HL-60 (cell line): ENCODE measurements around the gene PSG1.

Experiments
- CTCF ChIP-seq: IDR thresholded peaks from one replicate; pipeline ENCODE4 v1.5.1; 2011; ENCODE audit warnings: low read length, control low read depth, inconsistent platforms; ENCODE audit not compliant: insufficient read depth
- TF ChIP-seq, protein P1 (sequence below): IDR thresholded peaks from 2 replicates; pipeline ENCODE4 v1.6.1; 2012; ENCODE audit warnings: low read depth; ENCODE audit not compliant: insufficient replicate concordance

DNA sequence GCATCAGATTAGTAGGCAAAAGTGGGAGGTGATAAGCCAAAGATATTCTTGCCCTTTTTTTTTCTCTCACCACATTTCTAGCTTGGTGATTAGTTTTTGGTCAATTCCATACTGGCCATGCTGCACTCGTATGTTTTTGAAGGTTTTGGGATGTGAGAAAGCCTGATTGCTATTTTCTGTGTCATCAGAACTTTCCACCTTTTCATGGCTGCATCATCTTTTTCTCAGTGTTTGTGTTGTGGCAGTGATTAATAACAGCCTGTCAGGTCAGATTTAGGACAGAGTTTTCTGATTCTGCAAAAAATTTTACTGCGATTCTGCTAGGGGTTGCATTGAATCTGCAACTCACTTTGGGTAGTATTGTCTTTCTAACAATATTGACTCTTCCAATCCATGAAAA, 32.9 kb downstream of the PSG1 start:
- no peak for TF ChIP-seq CTCF
- TF ChIP-seq, protein P1, sequence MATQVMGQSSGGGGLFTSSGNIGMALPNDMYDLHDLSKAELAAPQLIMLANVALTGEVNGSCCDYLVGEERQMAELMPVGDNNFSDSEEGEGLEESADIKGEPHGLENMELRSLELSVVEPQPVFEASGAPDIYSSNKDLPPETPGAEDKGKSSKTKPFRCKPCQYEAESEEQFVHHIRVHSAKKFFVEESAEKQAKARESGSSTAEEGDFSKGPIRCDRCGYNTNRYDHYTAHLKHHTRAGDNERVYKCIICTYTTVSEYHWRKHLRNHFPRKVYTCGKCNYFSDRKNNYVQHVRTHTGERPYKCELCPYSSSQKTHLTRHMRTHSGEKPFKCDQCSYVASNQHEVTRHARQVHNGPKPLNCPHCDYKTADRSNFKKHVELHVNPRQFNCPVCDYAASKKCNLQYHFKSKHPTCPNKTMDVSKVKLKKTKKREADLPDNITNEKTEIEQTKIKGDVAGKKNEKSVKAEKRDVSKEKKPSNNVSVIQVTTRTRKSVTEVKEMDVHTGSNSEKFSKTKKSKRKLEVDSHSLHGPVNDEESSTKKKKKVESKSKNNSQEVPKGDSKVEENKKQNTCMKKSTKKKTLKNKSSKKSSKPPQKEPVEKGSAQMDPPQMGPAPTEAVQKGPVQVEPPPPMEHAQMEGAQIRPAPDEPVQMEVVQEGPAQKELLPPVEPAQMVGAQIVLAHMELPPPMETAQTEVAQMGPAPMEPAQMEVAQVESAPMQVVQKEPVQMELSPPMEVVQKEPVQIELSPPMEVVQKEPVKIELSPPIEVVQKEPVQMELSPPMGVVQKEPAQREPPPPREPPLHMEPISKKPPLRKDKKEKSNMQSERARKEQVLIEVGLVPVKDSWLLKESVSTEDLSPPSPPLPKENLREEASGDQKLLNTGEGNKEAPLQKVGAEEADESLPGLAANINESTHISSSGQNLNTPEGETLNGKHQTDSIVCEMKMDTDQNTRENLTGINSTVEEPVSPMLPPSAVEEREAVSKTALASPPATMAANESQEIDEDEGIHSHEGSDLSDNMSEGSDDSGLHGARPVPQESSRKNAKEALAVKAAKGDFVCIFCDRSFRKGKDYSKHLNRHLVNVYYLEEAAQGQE = no peak
